C4-2B (cell line): ENCODE results near the gene RBM7.

Source experiments
- ZFX ChIP-seq: fragments of 450-650 bp; IDR thresholded peaks from 2 replicates; pipeline ENCODE4 v1.6.1; 2017
- TF ChIP-seq, protein P1 (sequence below): fragments of 450-650 bp; conservative IDR thresholded peaks from 2 replicates; pipeline ENCODE4 v1.5.1; 2017; ENCODE audit warnings: mild to moderate bottlenecking

DNA sequence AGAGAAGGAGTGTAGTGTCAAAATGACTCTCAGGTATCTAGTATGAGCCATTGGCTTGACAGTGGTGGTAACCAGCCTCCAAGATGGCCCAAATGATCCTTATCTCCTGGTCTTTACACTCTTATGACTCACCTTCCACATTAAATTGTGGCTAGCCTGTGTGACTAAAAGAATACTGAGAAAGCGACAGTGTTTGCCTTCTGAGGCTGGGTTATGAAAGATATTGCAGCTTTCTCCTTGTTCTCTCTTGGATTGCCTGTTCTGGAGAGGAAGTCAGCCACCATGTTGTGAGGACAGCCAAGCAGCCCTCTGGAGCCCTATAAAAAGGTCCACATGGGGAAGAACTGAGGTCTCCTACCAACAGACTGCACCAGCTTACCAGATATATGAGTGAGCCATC is 16.0 kb upstream of the RBM7 start:
- TF ChIP-seq, protein P1, sequence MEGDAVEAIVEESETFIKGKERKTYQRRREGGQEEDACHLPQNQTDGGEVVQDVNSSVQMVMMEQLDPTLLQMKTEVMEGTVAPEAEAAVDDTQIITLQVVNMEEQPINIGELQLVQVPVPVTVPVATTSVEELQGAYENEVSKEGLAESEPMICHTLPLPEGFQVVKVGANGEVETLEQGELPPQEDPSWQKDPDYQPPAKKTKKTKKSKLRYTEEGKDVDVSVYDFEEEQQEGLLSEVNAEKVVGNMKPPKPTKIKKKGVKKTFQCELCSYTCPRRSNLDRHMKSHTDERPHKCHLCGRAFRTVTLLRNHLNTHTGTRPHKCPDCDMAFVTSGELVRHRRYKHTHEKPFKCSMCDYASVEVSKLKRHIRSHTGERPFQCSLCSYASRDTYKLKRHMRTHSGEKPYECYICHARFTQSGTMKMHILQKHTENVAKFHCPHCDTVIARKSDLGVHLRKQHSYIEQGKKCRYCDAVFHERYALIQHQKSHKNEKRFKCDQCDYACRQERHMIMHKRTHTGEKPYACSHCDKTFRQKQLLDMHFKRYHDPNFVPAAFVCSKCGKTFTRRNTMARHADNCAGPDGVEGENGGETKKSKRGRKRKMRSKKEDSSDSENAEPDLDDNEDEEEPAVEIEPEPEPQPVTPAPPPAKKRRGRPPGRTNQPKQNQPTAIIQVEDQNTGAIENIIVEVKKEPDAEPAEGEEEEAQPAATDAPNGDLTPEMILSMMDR: no peak
- no peak for TF ChIP-seq ZFX
